NCI-H460 (cell line): ENCODE measurements around the gene COPB2. TPM values are rescaled to one million over a fixed set of nuclear protein-coding genes. Genes with fewer than 3 reads are reported as not detected.
"Not testable (repeated sequence)": the region's sequence is repeated elsewhere in the genome, so short reads cannot be mapped to it uniquely, and the experiment has no call there.

Source experiments
- DNase-seq: peaks from one replicate; pipeline ENCODE4 v3.0.0-alpha.2; 2016; ENCODE audit warnings: low read depth; ENCODE audit errors: extremely low read depth
- polyA plus RNA-seq: library from polyadenylated mRNA; depleted of rRNA; stranded (reverse); fragments of >200 nt; gene quantifications from 2 replicates; pipeline ENCODE4 v1.2.3, GENCODE V29; 2014; cell fraction: nucleus; rRNA removed
- total RNA-seq: library from RNA; depleted of rRNA; stranded (reverse); fragments of >200 nt; shearing (Covaris generic); gene quantifications from 2 replicates; pipeline ENCODE4 v1.2.3, GENCODE V29; 2014; rRNA removed

The COPB2 gene
- total RNA-seq = 85.3 and 93.5 TPM in 2 replicates
- 38.8 and 53.7 TPM in 2 replicates for polyA plus RNA-seq

GRCh38 chr3:139389552-139390368 is at the start of gene COPB2:
Gene COPB2, minus strand, starts transcription at chr3:139389647. Its CDS starts 97 bp downstream, at chr3:139389550.
- DNase-seq = peak; percentile 96

- no peak for DNase-seq
These were observed 45.4 kb upstream of the COPB2 start for GRCh38 chr3:139434764-139435307.

- DNase-seq = no peak
These were observed 44.8 kb upstream of the COPB2 start for GRCh38 chr3:139434228-139434627.

- DNase-seq = no peak
These were observed 43.6 kb upstream of the COPB2 start for GRCh38 chr3:139433089-139433488.

GRCh38 chr3:139430493-139430892 is 41.0 kb upstream of the COPB2 start:
- DNase-seq = no peak

GRCh38 chr3:139427283-139428060 is 38.0 kb upstream of the COPB2 start:
- peak; percentile 52 for DNase-seq

- no peak for DNase-seq
These were observed 36.4 kb upstream of the COPB2 start for GRCh38 chr3:139425745-139426400.

- DNase-seq = no peak
These were observed 33.8 kb upstream of the COPB2 start for GRCh38 chr3:139423232-139423631.

GRCh38 chr3:139421460-139421859 is 32.0 kb upstream of the COPB2 start:
- DNase-seq = no peak

GRCh38 chr3:139421040-139421439 is 31.6 kb upstream of the COPB2 start:
- no peak for DNase-seq

GRCh38 chr3:139418144-139418543 is 28.7 kb upstream of the COPB2 start:
- no peak for DNase-seq

- no peak for DNase-seq
These were observed 26.8 kb upstream of the COPB2 start for GRCh38 chr3:139416275-139416674.

GRCh38 chr3:139414608-139415224 is 25.3 kb upstream of the COPB2 start:
- no peak for DNase-seq

- not testable (repeated sequence) for DNase-seq
These were observed 23.4 kb upstream of the COPB2 start for GRCh38 chr3:139412891-139413290.

- not testable (repeated sequence) for DNase-seq
These were observed 11.7 kb upstream of the COPB2 start for GRCh38 chr3:139401155-139401554.

GRCh38 chr3:139396707-139397106 is 7.3 kb upstream of the COPB2 start:
- no peak for DNase-seq

GRCh38 chr3:139394116-139394515 is 4.7 kb upstream of the COPB2 start:
- DNase-seq = no peak

- no peak for DNase-seq
These were observed 461 bp downstream of the COPB2 start for GRCh38 chr3:139388821-139389551.

GRCh38 chr3:139388077-139388476 is 1.4 kb downstream of the COPB2 start:
- DNase-seq = no peak

GRCh38 chr3:139382291-139382690 is 7.2 kb downstream of the COPB2 start:
- not testable (repeated sequence) for DNase-seq
